Frontal cortex (tissue), 4 donors: ENCODE measurements around the gene CHPF2. TPM values are rescaled to one million over a fixed set of nuclear protein-coding genes. Genes with fewer than 3 reads are reported as not detected.

Source experiments
- DNase-seq, 2 donors: peaks; one replicate each; pipeline ENCODE4 v3.0.0; 2012; ENCODE audit warnings: low spot score in 2 of 2
- FAIRE-seq: peaks from 2 replicates; lab custom pipeline; 2012; peaks lifted over from hg19 to GRCh38; lab: Jason Lieb, UNC
- total RNA-seq: library from RNA; depleted of rRNA; stranded (reverse); fragments of >200 nt; gene quantifications from one replicate; pipeline ENCODE4 v1.2.3, GENCODE V29; 2014
- donor health status: control.
- donor health status: control.
- donor health status: control.

Gene CHPF2
- total RNA-seq, 1 donor from 2014 or later, result 18.3 TPM

DNA sequence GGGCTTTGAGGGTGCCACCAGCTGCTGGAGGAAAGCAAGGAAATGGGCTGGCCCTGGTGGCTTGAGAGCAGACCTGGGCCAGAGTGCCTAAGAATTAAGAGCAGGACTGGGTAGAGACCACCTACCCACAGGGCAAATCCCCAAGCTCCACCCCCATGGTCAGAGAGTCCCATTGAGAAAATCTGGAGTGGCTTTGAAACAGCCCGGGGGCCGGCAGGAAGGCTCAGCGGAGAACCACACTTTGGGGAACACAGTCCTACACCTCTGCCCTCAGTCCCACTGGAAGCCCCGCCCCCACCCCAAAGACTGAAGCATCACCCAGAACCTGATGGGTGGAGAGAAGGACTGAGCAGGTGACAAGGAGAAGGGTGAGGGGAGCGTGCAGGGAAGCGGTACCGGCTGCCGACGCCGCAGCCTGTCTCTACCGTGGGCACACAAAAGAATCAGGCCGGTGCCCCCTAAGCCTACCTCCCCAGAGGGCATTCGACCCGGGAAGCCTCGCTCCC lies 12.6 kb downstream of the CHPF2 start:
- no peak for FAIRE-seq
- no peak for DNase-seq

DNA sequence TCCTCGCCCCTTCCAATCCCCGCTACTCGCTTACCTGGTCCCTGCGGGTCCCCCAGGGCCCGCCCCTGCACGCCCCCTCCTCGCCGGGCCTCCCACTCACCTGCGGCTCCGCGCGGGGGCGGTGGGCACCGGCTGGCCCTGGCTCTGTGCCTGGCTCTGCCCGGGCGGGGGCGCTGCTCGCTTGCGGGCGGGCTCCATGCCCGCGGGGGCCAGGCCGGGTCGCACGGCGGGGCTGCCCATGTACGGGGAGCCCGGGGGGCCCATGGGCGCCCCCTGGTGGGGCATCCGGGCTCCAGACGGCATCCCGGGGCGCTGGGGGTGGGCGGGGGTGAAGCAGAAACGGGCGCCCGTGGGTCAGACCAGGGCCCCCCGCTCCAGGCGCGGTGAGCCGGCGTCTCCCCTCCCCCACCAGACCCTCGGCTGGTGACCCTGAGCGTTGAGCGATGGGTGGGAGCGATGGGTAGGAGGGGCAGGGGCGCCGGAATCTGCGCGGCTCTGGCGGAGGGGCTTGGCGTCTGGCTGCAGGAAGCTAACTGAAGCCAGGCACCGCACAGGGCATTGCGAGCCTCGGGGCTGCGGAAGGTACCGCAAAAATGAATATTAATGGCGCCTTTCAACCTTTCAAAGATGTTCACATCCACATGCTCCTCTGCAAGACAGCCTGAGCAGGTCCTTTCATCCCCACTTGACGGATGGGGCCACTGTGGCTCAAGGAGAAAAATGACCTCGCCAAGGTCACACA lies 13.2 kb downstream of the CHPF2 start:
- DNase-seq (peak; percentile 76 to 80), FAIRE-seq (no peak)

DNA sequence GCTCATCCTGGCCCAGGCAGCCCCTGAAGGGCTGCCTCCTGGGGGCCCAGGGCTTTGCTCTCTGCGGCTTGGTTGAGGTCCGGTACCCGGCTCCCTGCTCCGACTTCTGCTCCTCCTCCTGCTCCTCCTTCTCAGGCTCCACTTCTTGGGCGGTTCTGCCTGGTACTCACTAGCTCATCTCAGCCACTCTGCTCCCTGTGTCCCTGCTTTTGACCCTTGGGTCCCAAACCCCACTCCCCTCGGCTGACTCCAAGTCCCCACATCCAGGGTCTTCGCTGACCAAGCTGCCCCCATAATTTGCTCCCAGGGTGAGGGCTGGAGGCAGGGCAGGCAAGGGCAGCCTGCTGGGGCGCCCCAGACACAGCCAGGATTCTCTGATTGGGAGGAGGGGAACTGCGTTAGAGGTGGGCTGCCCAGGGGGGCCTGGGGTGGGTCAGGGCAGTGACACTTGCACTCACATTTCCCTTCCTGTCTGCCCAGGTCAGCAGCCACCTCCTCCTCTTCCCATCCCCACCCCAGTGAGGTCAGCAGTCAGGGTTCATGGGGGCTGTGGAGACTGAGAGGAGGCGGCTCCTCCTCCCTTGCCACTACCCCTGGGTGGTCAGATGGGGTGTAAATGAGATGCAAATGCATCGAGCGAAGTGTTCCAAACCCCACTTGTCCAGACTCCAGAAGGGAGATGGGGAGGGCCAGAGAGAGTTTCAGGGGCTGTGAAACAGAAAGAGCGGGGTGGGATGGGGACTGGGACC lies 14.0 kb downstream of the CHPF2 start:
- FAIRE-seq (no peak), DNase-seq (no peak)

DNA sequence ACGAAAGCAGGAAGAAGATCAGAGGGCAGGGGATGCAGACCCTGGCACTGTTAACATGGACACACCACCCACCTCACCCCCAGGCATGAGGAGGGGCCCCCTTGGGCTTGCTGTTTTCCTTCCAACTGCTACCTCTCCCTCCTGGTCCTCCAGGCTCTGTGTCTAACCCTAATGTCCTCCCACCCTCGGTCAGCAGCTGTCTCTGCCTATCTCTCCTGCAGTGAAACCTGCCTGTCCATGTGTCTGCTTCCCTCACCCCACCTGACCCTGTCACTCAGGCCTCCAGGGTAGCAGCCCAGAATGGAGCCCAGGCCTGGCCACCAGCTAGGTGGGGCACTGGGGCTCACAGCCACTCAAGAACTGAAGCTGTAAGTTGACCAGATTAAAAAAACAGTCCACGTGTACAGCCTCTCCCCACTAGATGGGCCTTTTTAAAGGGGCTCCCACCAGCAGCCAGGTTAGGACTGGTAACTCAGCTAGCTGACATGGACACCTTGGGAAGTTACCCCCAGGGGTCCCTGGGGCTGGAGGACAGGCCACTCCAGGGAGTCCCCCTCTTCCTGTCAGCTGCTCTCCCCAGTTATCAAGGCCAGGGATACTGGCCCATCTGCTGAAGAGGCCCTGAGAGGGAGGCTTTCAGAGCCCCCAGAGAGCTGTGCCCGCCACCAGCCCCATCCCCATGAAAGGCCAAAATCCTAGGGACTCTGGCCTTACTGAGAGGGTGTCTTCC lies 14.7 kb downstream of the CHPF2 start:
- FAIRE-seq (no peak), DNase-seq (no peak)

DNA sequence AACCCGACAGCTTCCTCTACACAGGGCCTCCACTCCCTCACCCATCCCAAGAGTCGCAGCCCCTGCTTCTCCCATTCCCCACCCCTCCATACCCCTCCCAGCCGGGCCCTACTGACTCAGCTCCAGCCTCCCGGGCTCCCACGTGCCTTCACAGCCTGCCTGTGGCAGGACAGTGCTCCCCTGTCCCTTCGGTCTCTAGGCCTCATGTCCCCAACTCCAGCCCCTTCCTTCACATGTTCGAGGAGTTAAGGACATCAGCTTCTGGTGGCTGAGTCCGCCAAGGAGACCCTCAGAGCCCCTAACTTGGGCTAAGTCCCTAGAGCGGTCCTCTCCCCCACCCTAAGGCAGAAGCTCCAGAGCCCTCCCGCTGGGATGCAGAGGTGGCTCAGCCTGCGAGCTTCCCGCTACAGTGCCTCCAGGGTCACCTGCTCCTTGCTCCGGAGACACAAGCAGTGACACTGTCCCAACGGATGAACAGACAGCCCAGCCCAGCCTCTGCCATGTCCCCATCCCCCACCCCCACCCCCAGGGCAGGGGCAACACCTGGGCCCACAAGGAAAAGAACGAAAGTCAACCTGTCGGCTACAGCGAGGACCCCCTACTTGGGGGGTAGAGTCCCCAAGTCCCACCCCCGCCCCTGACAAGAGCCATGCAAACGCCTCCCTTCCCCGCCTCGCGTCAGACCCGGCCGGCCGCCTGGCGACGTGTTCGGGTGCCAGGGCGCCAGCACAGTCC lies 15.5 kb downstream of the CHPF2 start:
- no peak for FAIRE-seq
- DNase-seq, result peak in 1 of 2 donors; percentile 53

DNA sequence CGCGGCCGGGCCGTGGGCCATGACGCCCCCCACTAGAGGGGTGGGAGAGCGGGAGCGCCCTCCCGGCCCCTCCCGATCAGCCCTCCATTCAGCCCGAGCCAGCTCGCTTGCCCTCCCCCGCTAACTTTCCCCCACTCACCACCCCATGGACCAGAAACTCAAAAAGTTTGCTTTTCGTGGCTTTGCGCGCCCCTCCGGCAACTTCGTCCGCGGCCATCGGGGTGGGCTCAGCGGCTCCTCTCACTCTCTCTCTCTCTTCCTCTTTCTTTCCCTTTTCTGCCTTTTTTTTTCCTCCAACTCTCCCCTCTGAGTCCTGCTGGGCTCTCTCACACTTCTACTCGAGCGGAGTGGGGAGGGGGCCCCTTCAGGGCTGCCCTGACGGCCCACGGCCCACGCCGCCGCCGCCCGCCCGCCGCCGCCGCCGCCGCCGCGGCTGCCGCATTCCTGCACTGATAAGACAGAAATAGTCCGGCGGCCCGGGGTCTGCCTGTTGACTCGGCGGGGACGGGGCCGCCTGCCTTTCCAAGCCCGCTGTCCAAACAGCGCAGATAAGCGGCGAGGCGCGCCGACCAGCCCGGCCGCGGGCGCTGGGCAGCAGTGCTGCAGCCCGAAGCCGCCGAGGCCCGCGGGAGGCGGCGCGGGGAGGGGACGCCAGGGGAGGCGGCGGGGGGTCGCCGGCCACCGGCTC lies 16.2 kb downstream of the CHPF2 start, which contains the start of gene SMARCD3:
TSS of gene SMARCD3 (minus strand) at position 349 of the 688 bp plus-strand sequence. CDS start at position 217, 132 bp downstream.
- FAIRE-seq (no peak), DNase-seq (peak; percentile 76 to 86)

DNA sequence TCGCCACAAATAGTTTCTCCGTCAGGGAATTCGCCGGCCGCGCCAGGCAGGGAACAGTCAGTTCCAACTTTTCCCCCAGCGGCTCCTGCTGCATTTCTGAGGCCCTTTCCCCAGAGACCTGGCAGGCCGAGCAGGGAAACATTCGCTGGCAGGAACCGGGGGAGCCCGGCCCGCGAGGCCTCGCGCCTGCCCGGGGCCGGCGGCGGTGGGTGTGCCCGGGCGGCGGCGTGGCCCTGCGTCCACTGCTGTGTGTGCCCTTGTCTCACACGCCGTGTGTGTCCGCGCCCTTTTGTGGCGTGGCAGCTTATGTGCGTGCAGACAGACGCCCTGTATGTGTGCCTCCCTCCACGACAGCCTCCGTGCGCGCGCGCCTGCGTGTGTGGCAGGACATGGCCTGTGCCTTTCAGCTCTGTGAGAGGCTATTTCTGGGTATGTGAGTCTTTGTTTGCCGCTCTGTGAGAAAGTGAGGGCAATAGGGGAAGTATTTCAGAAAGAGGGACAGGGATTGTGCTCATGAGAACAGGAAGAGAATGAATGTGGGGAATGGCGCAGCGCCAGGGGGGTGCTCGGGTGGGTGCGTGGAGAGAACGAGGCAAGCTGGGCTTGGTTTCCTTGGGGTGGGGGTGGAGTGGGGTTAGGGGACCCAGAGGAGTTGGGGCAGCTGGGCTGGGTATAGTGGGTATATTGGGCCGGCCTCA lies 16.9 kb downstream of the CHPF2 start:
- no peak for FAIRE-seq
- DNase-seq, result peak in 1 of 2 donors; percentile 69

DNA sequence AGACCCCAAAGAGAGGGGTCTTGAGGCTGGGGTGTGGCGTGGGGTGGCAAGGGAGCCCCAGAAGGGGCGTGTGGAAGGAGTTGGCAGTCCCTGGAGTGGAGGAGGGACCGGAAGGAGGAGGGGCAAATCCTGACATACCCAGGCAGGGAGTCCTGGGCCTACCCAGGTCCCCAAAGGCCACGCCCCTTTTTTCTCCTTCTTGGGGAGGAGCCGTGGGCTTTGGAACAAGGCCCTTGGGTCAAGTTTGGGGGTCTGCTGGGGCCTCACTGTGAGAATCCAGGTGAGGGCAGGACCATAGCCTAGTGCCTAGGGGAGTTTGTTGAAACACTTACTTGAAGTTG lies 17.4 kb downstream of the CHPF2 start:
- DNase-seq, result peak in 1 of 2 donors; percentile 64
- no peak for FAIRE-seq

DNA sequence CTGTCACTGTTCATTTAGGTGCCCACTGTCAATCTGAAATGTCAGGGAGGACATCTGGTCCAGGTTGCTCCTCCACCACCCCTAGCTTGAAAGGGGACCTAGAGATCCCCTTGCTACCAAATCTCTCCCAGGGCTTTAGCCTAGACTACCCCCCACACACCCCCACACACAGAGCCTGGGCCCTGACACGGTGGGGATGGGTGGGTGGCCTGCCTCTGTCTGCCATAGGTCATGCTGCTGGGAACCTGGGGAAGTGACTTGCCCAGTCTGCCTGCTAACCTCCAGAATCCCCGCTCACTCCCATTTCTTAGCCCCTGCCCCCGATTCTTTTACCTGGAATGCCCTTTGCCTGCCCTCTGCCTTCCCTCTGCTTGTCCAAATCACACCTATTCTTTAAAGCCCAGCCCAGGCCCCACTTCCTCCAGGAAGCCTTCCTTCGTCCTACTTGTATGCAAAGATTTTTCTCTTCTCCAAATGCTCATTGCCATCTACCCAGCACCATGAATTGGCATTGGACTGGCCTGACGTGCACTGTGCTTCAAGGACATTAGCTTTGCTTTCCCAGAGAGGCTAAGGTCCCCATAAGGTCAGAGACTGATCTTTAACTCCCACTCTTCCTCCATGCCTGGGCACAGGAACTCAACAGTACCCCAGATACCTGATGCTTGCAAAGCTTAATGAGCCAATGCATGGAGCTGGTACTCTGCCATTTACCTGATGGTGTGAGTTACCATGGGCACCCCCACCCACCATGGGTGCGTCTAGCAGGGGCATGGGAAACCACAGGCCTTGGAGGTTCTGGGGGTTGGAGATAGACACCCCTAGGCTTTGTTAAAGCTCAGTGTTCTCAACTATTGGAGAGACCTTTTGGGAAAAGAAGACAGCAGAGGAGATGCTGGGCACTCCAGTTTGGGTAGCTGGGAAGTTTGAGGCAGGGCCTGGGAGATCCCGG lies 18.2 kb downstream of the CHPF2 start:
- FAIRE-seq (no peak), DNase-seq (no peak)

DNA sequence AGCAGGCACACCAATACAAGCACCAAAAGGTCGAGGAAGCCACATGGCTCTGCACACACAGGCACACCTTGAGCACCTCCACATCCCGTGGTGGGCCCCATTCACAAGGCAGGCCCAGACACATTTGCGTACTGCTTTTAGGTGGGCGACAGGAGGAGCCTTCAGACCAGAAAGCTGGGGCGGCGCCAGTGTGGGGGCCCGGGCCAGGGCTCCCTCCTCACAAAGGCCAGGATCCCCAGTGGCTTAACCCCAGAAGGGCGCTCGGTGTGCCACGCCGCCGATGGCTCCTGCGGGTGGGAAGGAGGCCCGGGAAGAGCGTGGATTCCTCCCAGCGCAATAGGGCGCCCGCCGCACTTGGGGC lies 19.0 kb downstream of the CHPF2 start:
- no peak for FAIRE-seq
- DNase-seq, result peak in 1 of 2 donors; percentile 53

DNA sequence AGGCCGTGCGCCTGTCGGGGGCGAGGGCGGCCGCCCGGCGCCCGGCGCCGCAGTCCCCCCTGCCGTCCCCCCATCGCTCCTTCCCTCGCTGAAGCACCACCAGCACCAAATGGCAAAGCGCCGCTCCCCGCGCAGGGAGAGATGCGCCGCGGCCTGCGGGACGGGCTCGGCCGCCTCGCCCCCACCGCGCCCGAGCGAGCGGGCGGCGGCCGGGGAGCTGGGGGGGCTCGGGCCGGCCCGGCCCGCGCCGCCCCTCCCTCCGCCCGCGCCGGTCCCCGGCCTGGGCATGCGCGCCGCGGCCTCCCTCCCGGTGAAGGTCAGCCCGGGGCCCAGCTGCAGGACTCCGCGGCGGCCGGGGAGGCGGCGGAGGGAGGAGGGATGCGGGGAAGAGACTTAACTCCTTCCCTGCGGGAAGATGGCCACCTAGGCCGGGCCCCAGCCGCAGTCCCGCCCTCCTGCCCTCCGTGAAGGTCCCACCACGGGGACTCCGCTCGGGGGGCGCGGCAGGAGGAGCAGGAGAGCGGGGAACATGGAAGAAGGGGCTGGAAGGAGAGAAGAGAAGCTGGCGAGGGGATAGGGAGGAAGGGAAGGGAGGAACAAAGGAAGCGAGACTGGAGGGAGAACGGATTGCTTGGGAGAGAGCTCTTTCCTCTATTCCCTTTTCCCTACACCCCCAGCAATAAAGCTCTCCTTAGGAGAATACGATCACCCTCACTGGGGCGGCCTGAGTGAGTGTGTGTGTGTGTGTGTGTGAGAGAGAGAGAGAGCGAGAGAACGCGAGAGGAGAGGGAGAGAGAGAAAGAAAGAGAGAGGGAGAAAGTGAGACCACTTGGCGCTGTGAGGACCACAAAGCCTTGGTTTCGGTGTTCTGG lies 19.6 kb downstream of the CHPF2 start:
- DNase-seq (peak; percentile 90 to 93), FAIRE-seq (no peak)

DNA sequence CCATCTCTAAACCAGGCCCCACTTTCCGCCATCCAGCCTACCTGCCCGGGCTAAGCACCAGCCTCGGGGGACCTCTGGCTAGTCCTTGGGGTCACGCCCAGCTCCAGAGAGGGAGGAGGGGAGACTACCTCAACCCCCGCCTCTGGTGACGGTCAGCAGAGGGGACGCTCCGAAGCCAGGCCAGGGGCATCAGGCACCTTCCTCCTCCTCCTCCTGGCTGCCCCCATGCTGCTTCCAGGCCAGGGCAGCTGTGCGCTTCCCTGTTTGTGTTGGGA lies 20.2 kb downstream of the CHPF2 start:
- no peak for FAIRE-seq

DNA sequence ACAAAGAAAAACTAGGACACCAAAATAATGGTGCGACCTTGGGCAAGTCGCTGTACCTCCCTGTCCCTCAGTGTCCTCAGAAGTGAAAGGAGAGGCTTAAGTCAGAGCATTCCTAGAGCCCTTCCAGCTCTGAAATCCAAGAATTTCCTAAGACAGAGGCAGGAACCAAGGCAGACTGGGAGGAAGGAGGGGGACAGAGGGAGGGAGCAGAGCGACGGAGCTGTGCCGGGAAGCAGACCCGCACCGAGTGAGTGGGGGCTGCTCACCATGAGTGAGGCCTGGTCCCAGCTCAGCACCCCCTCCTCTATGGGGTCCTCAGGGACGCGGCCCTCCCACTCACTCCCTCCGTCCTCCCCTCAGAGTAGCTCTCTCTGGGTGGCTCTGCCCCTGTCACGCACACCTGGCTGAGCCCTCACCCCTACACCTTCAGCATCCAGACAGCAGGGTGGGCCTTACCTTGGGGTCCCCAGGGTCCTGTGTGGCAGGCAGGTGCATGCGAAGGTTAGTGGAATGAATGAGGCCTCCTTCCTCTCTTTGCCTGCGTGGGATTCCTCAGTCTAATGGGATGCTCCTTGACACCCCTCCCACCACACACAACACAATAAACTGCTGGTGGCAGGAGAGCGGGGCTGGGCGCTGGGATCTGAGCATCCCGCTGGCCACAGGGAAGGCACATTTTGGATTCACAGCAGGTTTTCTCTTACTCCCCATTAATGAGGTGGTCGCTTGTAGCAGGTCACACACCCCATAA lies 20.9 kb downstream of the CHPF2 start:
- no peak for FAIRE-seq
- DNase-seq, result no peak

More for the DNA sequence above, 20.2 kb downstream of the CHPF2 start:
- no peak for DNase-seq

DNA sequence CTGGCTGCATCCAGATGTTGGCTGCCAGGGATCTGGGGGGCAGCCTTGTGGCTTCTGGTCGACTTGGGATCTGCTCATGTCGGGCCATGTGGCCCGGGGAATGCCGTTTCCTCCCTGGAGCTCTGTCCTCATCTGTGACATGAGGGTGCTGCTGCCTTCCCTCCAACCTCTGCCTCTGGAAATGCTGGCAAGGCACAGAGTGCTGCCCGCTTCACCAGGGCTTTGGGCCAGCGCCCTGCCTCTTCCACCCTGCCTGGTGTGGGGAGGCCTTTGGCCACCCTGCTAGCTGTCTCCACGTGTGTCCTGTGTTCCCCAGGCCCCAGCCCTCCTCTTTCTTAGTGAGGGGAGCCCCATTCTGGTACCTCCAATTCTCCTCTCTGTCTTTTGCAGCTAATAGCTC lies 22.0 kb downstream of the CHPF2 start:
- no peak for DNase-seq
- no peak for FAIRE-seq

DNA sequence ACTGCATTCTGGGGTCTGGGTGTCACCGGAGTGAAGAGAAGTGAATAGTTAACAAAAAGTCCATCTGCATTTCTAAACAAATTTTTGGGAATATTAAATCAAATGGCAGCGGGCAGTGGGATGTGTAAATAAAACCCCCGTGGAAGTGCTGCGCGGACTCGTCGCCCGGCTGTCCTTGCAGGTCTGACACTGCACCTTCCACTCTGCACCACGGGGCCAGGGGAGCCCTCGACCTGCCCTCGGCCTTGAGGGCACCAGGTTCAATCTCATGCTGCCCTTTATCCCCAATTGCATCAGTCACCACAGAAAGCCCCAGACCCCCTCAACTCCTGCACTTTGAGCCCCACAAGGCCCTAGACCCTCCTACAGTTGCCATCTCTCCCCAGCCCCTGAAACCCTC lies 22.6 kb downstream of the CHPF2 start:
- FAIRE-seq, result no peak
- DNase-seq, result no peak

DNA sequence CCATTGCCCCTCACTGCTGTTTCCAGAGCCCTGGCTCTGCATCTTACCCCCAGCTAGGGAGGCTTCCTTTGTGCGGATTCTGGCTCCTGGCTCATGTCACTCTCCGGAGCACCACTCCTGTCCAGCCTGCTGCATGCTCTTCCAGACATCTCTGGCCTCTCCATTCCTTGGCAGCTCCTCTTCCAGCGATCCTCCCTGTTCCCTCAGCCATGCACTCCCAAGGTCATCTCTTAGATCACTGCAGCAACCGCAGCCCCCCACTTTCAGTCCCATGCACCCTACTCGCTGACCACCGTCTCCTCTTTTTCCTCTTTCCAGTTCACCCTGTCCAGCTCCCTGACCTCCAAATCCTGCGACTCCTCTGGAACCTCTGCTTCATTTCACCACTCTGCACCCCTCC lies 23.1 kb downstream of the CHPF2 start:
- FAIRE-seq (no peak), DNase-seq (no peak)
